Middle frontal gyrus (tissue), 1 donor: ENCODE data around the gene MYL3.
"Not testable (repeated sequence)": the region's sequence is repeated elsewhere in the genome, so short reads cannot be mapped to it uniquely, and the experiment has no call there.

Experiments used
- DNase-seq: peaks from one replicate; pipeline ENCODE4 v3.0.0-alpha.2; 2015; ENCODE audit warnings: low spot score; ENCODE audit errors: extremely low spot score

Gene MYL3

DNA sequence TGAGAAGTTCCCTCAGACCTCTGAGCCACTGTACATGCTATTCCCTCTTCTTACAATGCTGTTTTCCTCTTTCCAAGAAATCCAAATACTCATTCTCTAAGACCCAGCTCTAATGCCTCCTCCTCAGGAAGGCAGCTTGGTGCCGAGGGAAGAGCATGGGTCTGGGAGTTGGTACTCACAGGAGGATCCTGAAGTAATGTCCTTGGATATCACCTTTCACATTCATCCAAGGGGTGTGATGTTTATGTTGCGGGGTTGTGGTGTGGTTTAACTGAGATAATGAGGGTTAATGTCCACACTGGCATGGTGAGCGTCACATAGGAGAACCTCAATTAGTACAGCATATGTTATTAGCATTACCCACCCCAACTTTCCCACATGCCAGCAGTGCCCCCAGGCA lies 31.9 kb downstream of the MYL3 start:
- DNase-seq = no peak

DNA sequence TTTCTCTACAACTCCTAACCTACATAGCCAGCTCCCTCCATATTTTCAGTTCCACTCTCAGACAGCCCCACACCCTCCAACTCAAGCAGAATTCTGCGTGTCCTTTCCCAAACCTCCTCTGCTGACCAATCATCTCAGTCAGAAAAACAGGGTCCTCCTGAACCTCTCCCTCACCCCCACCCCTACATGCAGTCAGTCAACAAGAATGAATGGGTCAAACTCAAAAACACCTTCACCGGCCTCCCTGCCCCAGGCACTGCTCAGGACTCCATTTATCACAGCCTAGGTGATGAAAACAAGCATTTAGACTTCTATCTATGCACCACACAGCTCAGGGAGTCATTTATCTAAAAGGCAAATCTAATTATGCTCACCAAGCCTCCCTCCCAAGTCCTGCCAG lies 32.4 kb downstream of the MYL3 start:
- no peak for DNase-seq

- DNase-seq = no peak
Observed at GRCh38 chr3:46829699-46830208, 33.5 kb downstream of the MYL3 start.

DNA sequence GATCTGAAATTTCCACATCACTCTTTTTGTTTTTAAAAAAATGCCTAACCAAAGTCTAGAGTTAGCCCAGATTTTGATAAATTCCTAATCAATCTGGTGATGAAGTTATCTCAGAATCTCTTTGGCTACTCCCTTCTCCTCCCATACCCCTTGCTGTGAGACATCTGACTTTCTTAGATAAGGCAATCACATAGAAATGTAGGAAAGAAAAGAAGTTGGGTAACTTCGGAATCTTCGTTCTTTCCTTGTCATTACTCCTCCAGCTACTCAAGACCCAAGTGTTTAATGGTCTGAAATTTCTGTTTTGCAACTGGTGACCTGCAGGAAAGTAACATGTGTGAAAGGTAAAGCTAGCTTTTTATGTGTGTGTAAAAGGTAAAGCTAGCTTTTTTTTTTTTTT lies 37.8 kb downstream of the MYL3 start:
- DNase-seq = no peak

GRCh38 chr3:46824211-46824970 lies 38.9 kb downstream of the MYL3 start:
- DNase-seq = no peak

GRCh38 chr3:46823314-46823713 lies 39.9 kb downstream of the MYL3 start:
- DNase-seq = not testable (repeated sequence)

DNA sequence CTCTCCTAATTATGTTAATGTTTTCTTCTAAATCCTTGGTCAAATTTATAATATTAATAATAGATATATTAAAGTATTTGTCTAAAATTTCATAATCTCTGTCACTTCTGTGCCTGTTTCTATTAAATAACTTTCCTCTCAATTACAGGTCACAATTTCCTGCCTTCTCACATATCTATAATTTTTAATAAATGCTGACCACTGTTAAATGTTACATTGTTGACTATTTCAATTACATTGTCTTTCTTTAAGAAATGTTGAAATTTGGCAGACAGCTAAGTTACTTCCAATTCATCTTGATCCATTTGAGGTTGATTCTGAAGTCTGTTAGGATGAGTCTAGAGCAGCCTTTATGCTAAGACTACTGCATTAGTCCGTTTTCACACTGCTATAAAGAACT lies 41.7 kb downstream of the MYL3 start:
- no peak for DNase-seq

DNA sequence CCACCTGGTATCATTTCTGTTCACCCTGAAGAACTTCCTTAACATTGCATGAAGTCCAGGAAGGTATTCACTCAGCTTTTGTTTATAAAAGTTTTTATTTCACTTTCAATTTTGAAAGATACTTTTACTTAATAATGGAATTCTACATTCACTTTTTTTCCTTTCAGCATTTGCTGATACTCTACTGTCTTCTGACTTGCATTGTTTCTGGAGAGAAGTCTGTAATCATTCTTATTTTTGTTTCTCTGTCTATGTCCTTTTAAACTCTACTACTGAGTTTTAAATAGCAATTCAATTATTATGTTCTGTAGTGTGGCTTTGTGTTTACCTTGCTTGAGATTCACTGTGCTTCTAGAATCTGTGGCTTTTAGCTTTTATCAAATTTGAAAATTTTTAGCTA lies 42.4 kb downstream of the MYL3 start:
- DNase-seq = no peak

DNA sequence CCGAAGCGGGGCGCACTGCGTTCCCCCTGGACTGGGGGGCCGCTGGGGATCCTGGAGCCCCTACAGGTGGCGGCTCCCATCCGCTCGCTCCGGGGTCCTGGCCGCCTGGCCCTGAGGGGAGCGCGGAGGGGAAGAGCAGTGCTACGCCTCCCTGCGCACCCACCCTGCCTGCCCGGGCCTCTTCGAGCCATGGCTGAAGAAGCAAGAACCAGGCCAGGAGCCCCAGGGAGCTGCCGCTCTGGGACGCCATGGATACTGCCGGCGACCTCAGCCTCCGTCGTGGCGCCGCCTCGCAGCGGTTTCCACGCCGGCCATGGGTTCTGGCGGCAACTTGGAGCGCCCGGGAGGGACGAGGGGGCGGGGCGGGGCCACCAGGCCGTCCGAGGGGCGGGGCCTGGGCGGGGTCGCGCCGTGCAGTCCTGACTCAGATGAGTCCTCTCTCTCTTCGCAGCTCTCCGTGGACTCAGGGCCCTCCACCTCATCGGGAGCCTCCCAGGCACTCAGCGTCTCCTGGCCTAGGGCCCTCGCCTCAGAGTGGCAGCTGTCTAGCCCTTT lies 50.9 kb downstream of the MYL3 start:
- DNase-seq = no peak

GRCh38 chr3:46811615-46812236 lies 51.5 kb downstream of the MYL3 start:
- no peak for DNase-seq

- DNase-seq = not testable (repeated sequence)
Observed at GRCh38 chr3:46808766-46809165, 54.5 kb downstream of the MYL3 start.
